Lower lobe of right lung (tissue), 2 donors: ENCODE measurements around the gene TAS2R46. TPM values are rescaled to one million over a fixed set of nuclear protein-coding genes. Genes with fewer than 3 reads are reported as not detected.

Source experiments
- ATAC-seq, 2 donors: fragments of 200-7000 bp; cut with Tn5 transposase; one replicate each; pipeline ENCODE4 v1.9.1; 2020 to 2022; ENCODE audit warnings: mild to moderate bottlenecking in 2 of 2, moderate library complexity in 2 of 2
- DNase-seq: peaks from one replicate; pipeline ENCODE4 v3.0.0-alpha.2; 2020
- H3K27ac ChIP-seq: fragments of 200-600 bp; one replicate; pipeline ENCODE4 v1.8.0; 2022
- H3K27me3 ChIP-seq: fragments of 200-600 bp; one replicate; pipeline ENCODE4 v1.8.0; 2022; ENCODE audit warnings: low read depth
- H3K36me3 ChIP-seq: fragments of 200-600 bp; one replicate; pipeline ENCODE4 v1.8.0; 2022; ENCODE audit warnings: mild to moderate bottlenecking
- H3K4me1 ChIP-seq: fragments of 200-600 bp; one replicate; pipeline ENCODE4 v1.8.0; 2022
- H3K4me3 ChIP-seq: fragments of 200-600 bp; one replicate; pipeline ENCODE4 v1.8.0; 2022; ENCODE audit warnings: mild to moderate bottlenecking
- H3K9me3 ChIP-seq: fragments of 200-600 bp; one replicate; pipeline ENCODE4 v1.8.0; 2022
- intact Hi-C: fragments of 100-400 bp; cut with DNase I; formaldehyde crosslinking; loops from one replicate; pipeline ENCODE4 v1.11.0; 2022
- total RNA-seq: library from RNA; stranded (reverse); fragmentation: NEBNext Ultra II Directional; extraction: Animal tissue kit (Norgen Biotek cat#: 25700); gene quantifications from one replicate; pipeline ENCODE4 v1.2.1, GENCODE V29; 2021
- TF ChIP-seq, protein P1 (sequence below): fragments of 200-600 bp; IDR thresholded peaks from one replicate; pipeline ENCODE4 v1.8.0; 2022; ENCODE audit warnings: antibody characterized with exemption, mild to moderate bottlenecking
- donor health status: DM: no; HTN: yes; CAD: no; lungs with severe emphysema.

The TAS2R46 gene
- total RNA-seq, 1 donor from 2014 or later = 1.7 TPM

DNA sequence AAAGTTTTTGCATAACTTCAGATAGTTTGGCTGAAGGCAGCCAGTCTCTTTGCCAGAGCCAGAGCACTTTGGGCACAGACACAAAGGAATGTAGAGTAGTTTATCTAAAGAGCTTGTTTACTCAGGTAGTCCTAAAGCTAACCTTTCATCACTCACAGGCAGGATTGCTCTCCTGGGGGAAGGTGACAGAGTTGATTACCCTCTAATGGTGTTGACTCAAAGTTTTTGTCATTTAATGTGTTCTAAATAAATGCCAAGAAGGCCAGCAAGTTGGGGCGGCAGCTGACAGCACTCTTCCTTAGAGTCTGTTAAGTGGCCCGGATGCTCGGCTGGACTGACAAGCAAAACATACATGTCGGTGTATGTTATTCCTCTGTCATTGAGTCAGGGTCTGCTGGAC, 9.3 kb upstream of the TAS2R46 start:
- DNase-seq (no peak), ATAC-seq (no peak)
- H3K27me3 ChIP-seq = no peaks in the 10 kb centered on the region
- no peaks in the 10 kb centered on the region for H3K4me1 ChIP-seq
- no peak overlapping the region for H3K4me3 ChIP-seq
- intact Hi-C loops = no loop called here
- H3K27ac ChIP-seq = no peak overlapping the region
- TF ChIP-seq, protein P1, sequence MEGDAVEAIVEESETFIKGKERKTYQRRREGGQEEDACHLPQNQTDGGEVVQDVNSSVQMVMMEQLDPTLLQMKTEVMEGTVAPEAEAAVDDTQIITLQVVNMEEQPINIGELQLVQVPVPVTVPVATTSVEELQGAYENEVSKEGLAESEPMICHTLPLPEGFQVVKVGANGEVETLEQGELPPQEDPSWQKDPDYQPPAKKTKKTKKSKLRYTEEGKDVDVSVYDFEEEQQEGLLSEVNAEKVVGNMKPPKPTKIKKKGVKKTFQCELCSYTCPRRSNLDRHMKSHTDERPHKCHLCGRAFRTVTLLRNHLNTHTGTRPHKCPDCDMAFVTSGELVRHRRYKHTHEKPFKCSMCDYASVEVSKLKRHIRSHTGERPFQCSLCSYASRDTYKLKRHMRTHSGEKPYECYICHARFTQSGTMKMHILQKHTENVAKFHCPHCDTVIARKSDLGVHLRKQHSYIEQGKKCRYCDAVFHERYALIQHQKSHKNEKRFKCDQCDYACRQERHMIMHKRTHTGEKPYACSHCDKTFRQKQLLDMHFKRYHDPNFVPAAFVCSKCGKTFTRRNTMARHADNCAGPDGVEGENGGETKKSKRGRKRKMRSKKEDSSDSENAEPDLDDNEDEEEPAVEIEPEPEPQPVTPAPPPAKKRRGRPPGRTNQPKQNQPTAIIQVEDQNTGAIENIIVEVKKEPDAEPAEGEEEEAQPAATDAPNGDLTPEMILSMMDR = no peak
- H3K9me3 ChIP-seq = no peaks in the 10 kb centered on the region
- H3K36me3 ChIP-seq = no peaks in the 10 kb centered on the region

DNA sequence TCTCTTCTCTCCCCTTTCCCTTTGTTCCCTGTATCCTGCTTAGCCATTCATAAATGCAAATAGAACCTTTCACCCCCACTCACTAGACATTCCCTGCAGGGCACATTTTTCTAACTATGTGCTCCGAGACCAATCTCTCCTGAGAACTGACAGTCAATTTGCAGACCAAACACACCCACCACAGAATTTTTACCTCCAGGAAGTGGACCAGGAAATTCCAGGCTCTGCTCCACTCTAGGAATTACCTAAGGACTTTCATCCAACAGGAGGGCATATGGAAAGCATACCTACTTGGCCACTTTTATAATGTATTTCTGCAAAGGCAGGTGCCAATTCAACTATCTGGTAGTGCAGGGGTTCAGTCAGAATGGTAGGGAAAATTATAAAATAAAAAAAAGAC, 8.9 kb upstream of the TAS2R46 start:
- DNase-seq (no peak), ATAC-seq (no peak)
- Histone ChIP-seq H3K4me1 (no peaks in the 10 kb centered on the region), H3K27ac (no peak overlapping the region), H3K27me3 (no peaks in the 10 kb centered on the region), H3K36me3 (no peaks in the 10 kb centered on the region), H3K4me3 (no peak overlapping the region), H3K9me3 (no peaks in the 10 kb centered on the region)
- TF ChIP-seq, protein P1 = no peak
- intact Hi-C loops = no loop called here

DNA sequence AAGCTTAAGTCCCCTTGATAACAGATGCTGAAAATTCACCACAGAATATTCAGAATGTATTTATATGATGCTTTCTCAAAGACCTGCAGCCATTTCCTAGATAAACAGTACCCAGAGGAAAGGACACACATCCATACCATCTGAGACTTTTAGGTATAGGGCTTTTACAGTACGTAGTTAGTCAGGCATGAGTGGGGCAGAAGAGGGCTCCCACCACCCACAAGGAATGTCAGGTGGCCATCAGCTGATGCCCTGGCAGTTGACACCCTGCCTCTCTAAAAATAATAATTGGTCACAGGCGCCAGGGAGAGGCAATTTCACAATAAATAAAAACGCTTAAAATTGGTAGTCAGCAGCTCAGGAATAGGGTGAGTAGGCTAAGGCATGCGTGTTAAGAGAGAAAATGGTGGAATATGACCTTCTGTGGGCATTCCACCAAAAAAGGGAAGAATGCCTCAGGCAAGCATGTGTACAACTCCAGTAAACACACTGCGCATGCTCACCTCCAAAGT, 7.8 kb upstream of the TAS2R46 start:
- Histone ChIP-seq H3K27ac (no peak overlapping the region), H3K27me3 (no peaks in the 10 kb centered on the region), H3K4me1 (no peaks in the 10 kb centered on the region), H3K9me3 (no peaks in the 10 kb centered on the region), H3K4me3 (no peak overlapping the region), H3K36me3 (no peaks in the 10 kb centered on the region)
- TF ChIP-seq, protein P1 = no peak
- DNase-seq (no peak), ATAC-seq (no peak)
- intact Hi-C loops = no loop called here

DNA sequence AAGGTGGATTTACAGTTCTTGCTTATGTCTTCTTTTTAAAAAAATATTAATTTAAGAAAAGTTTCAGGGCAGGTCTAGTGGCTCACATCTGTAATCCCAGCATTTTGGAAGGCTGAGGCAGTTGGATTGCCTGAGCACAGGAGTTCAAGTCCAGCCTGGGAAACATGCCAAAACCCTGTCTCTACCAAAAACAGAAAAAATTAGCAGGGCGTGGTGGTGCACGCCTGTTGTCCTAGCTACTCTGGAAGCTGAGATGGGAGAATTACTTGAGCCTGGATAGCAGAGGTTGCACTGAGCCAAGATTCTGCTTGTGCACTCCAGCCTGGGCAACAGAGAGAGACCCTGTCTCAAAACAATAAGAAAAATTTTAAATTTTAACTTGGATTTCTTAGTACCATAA, 5.4 kb upstream of the TAS2R46 start:
- Histone ChIP-seq H3K36me3 (no peaks in the 10 kb centered on the region), H3K27ac (no peak overlapping the region), H3K4me3 (no peak overlapping the region), H3K27me3 (no peaks in the 10 kb centered on the region), H3K9me3 (no peaks in the 10 kb centered on the region), H3K4me1 (no peaks in the 10 kb centered on the region)
- TF ChIP-seq, protein P1 = no peak
- DNase-seq = no peak
- no peak for ATAC-seq
- intact Hi-C loops = no loop called here

DNA sequence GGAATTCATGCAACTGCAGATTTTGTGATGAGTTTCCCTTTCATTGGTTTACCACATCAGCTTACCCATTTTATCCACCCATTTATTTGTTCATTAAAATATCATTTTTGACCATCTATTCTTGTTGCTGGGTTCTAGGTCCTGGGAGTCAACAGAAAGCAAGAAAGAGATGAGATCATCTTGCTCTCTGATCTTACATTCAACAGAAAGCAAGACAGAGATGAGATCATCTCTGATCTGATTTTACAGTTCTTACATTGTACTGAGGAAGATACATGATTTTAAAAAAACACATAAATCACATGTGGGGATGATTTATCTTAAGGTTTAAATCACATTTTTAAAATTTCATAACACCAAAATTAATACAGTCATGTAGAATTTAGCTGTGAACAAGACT, 2.3 kb downstream of the TAS2R46 start:
- DNase-seq (no peak), ATAC-seq (no peak)
- Histone ChIP-seq H3K36me3 (no peaks in the 10 kb centered on the region), H3K27me3 (no peaks in the 10 kb centered on the region), H3K4me3 (no peak overlapping the region), H3K4me1 (no peaks in the 10 kb centered on the region), H3K27ac (no peak overlapping the region), H3K9me3 (no peaks in the 10 kb centered on the region)
- TF ChIP-seq, protein P1 = no peak
- intact Hi-C loops = no loop called here

DNA sequence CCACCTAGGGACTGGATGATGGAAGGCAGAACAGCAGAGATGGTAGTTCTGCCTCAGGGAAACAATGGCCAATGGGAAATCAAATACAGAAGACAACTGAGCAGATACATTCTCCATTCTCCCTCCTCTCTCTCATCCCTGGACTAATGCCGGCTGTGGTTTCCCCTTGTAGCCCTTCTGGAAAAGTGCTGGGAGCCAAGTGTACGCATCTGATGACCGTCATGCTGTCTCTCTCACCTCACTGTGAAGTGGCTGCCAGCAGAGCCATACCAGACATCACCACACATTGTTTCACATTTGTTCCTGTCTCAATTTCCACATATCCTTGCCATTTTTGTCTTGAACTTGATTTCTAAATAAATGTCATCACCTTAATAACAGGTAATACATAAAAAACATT, 3.1 kb downstream of the TAS2R46 start:
- DNase-seq (no peak), ATAC-seq (no peak)
- Histone ChIP-seq H3K4me3 (no peak overlapping the region), H3K27me3 (no peaks in the 10 kb centered on the region), H3K4me1 (no peaks in the 10 kb centered on the region), H3K27ac (no peak overlapping the region), H3K9me3 (no peaks in the 10 kb centered on the region), H3K36me3 (no peaks in the 10 kb centered on the region)
- intact Hi-C loops = no loop called here
- TF ChIP-seq, protein P1 = no peak
